GM19043 (cell line): Measurements from ENCODE around the gene ZNF358.

Source experiments
- ATAC-seq: cut with Tn5 transposase; IDR thresholded peaks from one replicate; pipeline ENCODE4 v1.9.1; 2021; ENCODE audit warnings: low read depth; ENCODE audit not compliant: unreplicated experiment

Gene ZNF358

GRCh38 chr19:7519361-7520130 is 3.6 kb downstream of the ZNF358 start:
- no peak for ATAC-seq

GRCh38 chr19:7520131-7521051 is 4.5 kb downstream of the ZNF358 start:
- no peak for ATAC-seq

- ATAC-seq = no peak
Measured at GRCh38 chr19:7521551-7522071, 5.7 kb downstream of the ZNF358 start.

GRCh38 chr19:7522072-7522922 is 6.4 kb downstream of the ZNF358 start, which contains the start of gene MCOLN1:
Gene MCOLN1, plus strand, starts transcription at chr19:7522624. Its CDS starts 127 bp downstream, at chr19:7522751.
- ATAC-seq = no peak

GRCh38 chr19:7522923-7523667 is 7.2 kb downstream of the ZNF358 start:
- ATAC-seq = no peak

- ATAC-seq = no peak
Measured at GRCh38 chr19:7524523-7524922, 8.6 kb downstream of the ZNF358 start.

GRCh38 chr19:7524992-7525739 is 9.3 kb downstream of the ZNF358 start:
- ATAC-seq = no peak

- no peak for ATAC-seq
Measured at GRCh38 chr19:7526059-7526929, 10.4 kb downstream of the ZNF358 start.

GRCh38 chr19:7527516-7528191 is 11.8 kb downstream of the ZNF358 start:
- no peak for ATAC-seq

GRCh38 chr19:7528192-7528519 is 12.3 kb downstream of the ZNF358 start:
- no peak for ATAC-seq

GRCh38 chr19:7528522-7529245 is 12.8 kb downstream of the ZNF358 start:
- no peak for ATAC-seq

GRCh38 chr19:7529246-7529600 is 13.3 kb downstream of the ZNF358 start:
- no peak for ATAC-seq

GRCh38 chr19:7529610-7530490 is 13.9 kb downstream of the ZNF358 start:
- no peak for ATAC-seq

GRCh38 chr19:7533281-7533885 is 17.5 kb downstream of the ZNF358 start:
- ATAC-seq = no peak

- ATAC-seq = no peak
Measured at GRCh38 chr19:7533925-7534480, 18.1 kb downstream of the ZNF358 start.
